AG09309 (cell line): Measurements from ENCODE around the gene TECR.
A peak's percentile ranks its signal among the peaks of the same experiment; 100 is the strongest.

Experiments used
- DNase-seq: peaks from one replicate; pipeline ENCODE4 v3.0.0-alpha.2; 2010; ENCODE audit warnings: low read depth
- H3K4me3 ChIP-seq: 2 replicates; pipeline ENCODE4 v1.5.1; 2011; ENCODE audit warnings: mild to moderate bottlenecking, low read depth, low read length, moderate library complexity; ENCODE audit not compliant: control insufficient read depth
- CTCF ChIP-seq: IDR thresholded peaks from 2 replicates; pipeline ENCODE4 v1.5.1; 2011; ENCODE audit warnings: mild to moderate bottlenecking, low read depth, low read length, inconsistent platforms; ENCODE audit not compliant: insufficient read depth, control insufficient read depth; ENCODE audit errors: missing control alignments

Gene TECR

GRCh38 chr19:14565765-14566711, 36.6 kb downstream of the TECR start:
- no peak overlapping the region for H3K4me3 ChIP-seq
- DNase-seq: no peak
- no peak for TF ChIP-seq CTCF

- no peak for DNase-seq
- H3K4me3 ChIP-seq: no peak overlapping the region
- TF ChIP-seq CTCF: no peak
Observed at GRCh38 chr19:14566712-14567077, 37.3 kb downstream of the TECR start.

GRCh38 chr19:14567079-14567478, 37.7 kb downstream of the TECR start:
- DNase-seq: no peak
- TF ChIP-seq CTCF: no peak
- no peak overlapping the region for H3K4me3 ChIP-seq

GRCh38 chr19:14570864-14571527, 41.6 kb downstream of the TECR start:
- H3K4me3 ChIP-seq: peak overlapping the region; percentile 72
- TF ChIP-seq CTCF: no peak
- no peak for DNase-seq

- peak; percentile 74 for TF ChIP-seq CTCF
- peak; percentile 78 for DNase-seq
- H3K4me3 ChIP-seq: peak within 1 kb of the TSS; percentile 72
Observed at GRCh38 chr19:14571695-14572490, 42.5 kb downstream of the TECR start, which contains the start of gene NDUFB7. Gene NDUFB7 (minus strand): TSS chr19:14572066. CDS start chr19:14572000, 66 bp downstream.

- no peak overlapping the region for H3K4me3 ChIP-seq
- DNase-seq: no peak
- no peak for TF ChIP-seq CTCF
Observed at GRCh38 chr19:14575428-14575980, 46.1 kb downstream of the TECR start.
